Measurements from ENCODE around the gene MAP2K7.
A peak's percentile ranks its signal among the peaks of the same experiment; 100 is the strongest.
"Not testable (repeated sequence)": the region's sequence is repeated elsewhere in the genome, so short reads cannot be mapped to it uniquely, and the experiment has no call there.

Gene MAP2K7

GRCh38 chr19:7903244-7904073, at the start of gene MAP2K7:
TSS of gene MAP2K7 (plus strand) at chr19:7903877. CDS start at chr19:7903945, 68 bp downstream.
- DNase-seq: peak; percentile 96

DNA sequence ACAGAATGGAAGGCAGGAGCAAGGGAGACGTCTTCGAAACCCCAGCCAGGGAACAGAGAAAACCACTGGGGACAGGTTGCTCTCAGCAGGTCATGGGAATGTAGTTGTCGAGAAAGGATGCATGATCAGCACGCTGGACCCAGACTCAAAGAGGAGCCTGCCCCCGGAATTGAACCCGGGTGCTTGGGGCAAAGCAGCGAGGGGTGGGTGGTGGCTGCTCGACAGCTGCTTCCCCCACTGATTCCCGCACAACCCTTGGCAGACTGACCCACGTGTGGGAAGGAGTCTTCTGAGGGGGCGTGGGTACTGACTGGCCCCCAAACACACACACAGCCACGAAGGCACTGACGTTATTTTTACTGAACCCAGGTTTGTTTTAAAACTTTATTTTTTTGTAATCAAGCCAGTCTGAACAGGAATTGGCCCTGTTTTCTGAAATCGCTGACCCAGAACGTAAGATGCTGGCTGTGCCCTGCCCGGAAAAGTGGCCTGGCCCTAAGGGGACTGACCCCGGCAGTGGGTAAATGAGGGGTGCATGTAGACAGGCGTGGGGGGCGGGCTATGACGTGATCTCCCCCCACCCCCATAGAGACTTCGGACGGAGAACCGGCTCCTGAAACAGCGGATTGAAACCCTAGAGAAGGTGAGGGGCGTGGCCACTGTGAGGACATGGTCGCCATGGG, 48.1 kb upstream of the MAP2K7 start:
- DNase-seq: no peak

DNA sequence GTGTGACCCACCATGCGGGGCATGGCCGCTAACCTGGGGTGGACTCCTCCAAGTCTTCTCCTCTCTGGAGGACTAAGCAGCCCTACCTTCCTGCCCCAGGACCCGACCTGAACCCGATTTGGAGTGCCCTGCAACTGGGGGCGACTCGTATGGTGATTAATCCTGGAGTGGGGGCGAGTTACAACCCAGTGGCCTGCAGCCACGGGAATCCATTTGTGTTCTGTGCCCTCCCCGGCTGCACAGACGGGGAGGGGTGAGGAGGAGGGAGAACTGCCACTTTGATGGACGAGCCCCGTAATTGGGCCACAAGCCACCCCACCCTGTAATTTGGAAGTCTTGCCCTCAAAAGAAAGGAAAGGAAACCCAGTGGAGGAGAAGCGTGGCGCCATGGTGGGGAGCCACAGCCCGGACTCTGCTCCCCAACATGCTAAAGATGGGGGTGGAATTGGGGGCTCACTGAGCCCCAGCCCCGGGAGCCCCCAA, 47.5 kb upstream of the MAP2K7 start:
- DNase-seq: no peak

DNA sequence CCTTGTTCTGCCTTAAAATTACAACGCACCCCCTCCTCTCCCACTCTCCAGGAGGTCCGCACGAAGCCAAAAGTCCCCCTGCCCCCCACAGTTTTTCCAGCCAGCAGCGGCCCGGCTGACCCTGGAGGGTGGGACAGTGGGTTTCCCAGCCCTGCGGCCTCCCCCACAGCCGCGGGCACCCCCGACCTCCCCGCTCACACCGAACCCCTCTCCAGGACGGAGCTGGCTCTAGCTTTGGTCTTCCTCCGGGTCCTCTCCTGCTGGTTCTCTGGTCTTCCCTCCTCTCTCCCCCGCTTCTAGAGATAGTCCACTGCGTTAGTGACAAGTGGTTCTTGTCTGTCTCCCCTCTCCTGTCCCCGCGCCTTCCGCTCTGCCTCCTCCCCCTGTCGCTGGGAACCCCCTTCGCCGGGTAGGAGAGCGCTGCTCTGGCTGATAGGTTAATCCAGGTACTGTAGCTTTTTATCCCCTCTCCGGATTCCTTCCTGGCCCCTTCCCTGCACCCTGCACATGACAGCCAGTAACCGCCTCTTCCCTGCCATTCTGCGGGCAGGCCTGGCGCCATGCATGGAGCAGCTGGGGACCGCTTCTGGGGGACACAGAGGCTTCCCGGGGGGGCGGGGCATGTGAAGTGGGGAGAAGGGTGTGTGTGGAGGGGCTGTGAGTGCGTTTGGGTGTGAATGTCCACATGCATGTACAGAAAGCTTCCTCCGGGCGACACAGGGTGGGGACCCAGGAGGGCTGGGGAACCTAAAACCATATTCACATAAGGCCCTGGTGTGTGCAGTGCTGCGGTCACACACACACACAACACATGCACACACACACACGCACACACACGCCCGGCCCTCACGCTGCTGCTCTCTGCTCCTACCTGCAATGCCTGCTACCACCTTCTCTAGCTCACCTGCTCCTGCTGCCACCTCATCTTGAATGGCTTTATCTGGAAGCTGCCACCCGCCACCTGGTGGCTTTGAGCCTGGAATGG, 46.7 kb upstream of the MAP2K7 start:
- peak; percentile 36 for DNase-seq

DNA sequence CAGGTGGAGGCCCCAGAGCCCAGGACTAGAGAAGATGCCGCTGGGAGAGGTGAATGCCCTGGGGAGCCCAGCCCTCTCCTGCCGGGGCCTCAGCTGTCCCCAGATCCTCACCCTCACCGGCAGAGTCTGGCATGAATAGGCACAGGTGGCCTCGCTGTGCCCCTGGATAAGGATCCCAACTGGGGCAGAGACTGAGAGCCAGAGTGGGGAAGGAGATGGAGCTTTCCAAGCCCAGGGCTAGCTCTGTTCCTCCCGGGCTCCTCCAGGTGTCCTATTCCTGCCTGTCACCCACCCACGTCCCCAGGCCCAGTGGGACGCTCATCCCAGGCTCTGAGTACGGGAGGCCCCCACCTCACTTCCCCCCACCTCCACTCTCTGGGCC, 46.0 kb upstream of the MAP2K7 start:
- no peak for DNase-seq

DNA sequence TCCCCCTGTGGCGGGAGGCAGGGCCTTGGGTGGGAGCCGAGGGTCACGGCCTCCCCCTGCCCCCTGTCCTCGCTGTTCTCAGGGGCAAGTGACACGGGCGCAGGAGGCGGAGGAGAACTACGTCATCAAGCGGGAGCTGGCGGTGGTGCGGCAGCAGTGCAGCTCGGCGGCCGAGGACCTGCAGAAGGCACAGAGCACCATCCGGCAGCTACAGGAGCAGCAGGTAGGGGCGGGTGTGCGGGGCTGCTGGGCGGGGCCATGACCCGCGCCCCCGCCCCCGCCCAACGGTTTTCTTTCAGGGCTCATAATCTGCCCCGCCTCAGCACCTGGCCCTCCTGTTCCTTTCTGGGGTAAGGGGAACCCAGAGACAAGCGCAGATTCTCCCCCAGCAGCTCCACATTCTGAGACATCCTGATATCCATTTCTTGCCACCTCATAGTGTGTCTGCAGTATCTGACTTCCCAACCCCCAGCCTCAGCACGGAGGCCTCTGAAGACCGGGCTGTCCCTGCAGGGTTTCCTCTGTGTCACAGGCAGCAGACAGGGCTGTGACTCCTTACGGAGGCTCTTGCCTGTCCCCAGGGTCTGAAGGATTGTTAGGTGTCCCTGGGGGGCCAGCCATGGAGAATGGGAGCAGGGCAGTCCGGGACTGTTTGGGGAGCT, 45.4 kb upstream of the MAP2K7 start:
- peak; percentile 85 for DNase-seq

GRCh38 chr19:7859087-7859486, 44.6 kb upstream of the MAP2K7 start:
- not testable (repeated sequence) for DNase-seq

DNA sequence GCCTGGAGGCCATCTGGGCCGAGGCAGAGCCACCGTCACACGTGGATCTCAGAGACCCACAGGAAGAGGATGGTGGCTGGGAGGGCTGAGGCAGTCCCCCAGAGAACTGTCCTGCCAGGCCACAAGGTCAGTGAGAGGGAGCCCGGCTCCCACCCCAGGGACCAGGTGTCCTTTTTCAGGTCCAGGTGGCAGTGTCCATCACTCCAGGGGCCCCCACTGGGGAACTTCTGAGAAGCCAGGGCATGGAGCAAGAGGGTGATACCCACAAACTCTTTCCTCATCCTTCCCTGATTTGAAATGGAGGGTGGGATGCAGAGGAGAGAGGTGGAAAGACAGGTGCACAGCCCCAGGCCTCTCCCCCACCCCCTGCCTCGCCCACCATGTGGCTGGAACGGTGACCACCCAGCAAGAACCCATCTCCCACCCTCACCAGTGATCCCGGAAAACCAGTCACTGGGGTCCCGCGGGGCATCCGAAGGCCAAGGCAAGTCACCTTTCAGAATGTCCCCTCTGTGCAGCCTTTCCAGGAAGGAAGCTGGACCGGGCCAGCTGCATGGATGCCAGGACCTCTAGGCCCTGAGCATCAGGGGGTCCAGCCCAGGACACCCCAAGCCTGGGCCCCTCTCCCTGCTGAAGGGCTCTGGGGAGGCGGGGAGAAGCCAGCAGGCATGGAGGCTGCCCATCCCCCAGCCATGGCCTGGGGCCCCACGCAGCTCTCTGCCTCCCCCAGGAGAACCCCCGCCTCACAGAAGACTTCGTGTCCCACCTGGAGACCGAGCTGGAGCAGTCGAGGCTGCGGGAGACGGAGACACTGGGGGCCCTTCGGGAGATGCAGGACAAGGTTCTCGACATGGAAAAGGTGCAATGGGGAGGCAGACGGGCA, 43.6 kb upstream of the MAP2K7 start:
- DNase-seq: no peak

DNA sequence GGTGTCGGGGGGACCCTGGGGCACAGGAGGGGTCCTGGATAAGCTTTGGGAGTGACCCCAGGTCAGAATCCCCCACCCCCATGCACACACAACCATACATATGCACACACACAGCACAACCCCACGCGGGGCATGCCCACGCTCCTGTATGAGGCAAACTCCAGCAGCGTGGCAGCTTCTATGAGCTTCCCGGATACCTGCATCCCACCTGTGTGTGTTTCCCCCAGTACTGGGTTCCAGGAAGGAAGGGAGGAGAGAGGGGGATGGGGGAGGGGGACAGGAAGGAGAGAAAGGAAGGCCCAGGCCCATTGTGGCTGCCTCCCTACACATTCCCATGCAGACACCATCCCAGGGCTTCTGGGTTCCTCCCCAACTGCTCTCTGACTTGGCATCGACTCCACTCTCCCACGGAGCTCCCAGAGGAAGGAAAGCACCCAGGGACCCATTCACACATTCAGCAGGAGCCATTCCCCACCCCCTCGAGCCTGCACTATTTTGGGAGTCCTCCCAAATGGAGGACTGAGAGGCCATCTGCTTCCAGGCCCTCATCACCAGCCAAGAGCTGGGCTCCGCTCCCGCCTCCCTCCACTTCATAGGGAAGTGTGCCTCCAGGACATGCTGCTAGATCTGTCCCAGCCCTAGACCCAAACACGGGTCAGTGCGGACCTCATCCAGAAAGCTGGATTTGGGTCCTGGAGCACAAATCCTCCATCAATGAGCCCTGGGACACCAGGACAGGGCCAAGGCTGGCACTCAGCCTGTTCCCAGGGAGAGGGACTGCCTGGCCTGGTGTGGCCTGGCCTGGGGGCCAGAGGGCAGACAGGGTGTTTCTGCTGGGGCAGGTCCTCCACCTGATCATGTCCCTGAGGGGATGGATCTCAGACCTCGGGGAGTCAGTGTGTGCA, 42.7 kb upstream of the MAP2K7 start:
- DNase-seq: no peak

DNA sequence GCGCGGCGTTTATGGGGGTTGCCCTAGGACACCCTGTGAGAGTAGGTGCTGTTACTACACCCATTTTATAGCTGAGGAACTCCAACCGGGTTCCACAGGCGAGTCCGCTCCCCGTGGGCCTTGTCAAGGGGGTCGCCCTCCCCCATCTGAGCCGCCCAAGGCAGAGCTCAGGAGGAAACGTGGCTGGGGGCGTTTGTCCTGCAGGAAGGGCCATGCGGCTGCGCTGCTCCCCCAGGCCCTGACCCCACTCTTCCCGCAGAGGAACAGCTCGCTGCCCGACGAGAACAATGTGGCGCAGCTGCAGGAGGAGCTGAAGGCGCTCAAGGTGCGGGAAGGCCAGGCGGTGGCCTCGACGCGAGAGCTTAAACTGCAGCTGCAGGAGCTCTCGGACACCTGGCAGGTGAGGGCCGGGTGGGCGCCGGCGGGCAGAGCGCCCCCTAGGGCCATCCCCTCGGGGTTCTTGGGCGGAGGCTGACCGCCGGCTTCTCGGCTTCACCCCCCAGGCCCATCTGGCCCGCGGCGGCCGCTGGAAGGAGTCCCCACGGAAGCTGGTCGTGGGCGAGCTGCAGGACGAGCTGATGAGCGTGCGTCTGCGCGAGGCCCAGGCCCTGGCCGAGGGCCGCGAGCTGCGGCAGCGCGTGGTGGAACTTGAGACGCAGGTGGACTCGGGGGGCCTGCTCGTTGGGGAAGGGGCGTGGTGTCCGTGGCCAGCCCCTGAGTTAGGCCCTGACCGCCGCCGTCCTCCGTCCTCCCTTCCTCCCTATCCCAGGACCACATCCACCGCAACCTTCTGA, 41.9 kb upstream of the MAP2K7 start:
- no peak for DNase-seq

- DNase-seq: peak; percentile 21
These were observed 41.2 kb upstream of the MAP2K7 start for GRCh38 chr19:7862413-7862951.

DNA sequence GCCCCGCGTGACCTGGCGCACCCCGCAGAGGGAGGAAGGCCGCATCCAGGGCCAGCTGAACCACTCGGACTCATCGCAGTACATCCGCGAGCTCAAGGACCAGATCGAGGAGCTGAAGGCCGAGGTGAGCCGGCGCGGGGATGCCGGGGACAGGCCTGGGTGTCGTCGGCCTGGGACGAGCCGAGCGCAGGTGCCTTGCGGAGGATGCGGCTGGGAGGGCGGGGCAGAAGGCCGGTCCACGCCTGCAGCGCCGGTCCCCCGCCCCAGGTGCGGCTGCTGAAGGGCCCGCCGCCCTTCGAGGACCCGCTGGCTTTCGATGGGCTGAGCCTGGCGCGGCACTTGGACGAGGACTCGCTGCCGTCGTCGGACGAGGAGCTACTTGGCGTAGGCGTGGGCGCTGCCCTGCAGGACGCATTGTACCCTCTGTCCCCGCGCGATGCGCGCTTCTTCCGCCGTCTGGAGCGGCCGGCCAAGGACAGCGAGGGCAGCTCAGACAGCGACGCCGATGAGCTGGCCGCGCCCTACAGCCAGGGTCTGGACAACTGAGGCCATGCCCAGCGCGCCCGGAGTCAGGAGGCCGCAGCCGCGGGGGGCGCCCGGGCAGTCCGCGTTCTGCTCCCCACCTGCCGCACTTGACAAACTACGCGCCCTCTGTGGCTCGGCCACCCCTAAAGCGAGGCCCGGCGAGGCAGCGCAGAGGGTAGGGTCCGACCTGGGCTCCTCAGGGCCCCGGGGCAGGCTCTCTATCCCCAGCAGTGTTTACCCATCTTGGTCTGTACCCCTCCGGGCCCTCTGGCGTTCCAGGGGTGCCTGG, 40.3 kb upstream of the MAP2K7 start:
- no peak for DNase-seq

DNA sequence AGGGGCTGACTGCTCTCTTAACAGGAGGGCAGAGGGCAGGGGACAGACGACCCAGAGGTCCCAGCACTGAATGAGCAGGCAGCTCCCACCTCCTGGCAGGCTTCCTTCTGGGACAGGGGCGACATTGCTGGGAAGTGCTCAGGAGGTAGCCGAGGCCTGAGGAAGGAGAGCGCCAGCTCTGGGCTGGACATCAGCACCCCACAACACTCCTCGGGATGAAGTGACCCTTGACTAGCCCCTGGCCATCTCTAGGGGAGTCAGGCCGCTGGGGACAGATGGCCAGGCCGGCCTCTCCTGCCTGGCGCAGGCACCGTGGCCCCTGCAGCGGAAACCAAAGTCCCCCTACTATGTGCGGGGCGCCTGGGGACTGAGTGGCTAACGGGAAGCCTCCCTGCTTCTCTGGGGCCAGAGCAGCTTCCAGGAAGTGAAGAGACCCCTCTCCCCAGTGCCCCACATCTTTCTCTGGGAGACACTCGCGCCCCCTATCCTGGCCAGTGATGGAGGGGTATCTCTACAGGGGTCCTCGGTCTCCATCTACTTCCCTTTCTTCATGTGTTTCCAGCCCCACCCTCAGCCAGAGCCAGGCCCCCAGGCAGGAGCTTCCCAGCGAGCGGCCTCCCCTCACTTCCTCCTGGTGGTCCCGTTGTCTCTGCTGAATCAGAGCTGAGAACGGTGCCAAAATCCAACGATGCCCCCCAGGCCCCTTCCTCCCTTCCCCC, 39.5 kb upstream of the MAP2K7 start:
- DNase-seq: no peak

- DNase-seq: no peak
These were observed 39.0 kb upstream of the MAP2K7 start for GRCh38 chr19:7864690-7865074.

- no peak for DNase-seq
These were observed 38.3 kb upstream of the MAP2K7 start for GRCh38 chr19:7865262-7865911.

DNA sequence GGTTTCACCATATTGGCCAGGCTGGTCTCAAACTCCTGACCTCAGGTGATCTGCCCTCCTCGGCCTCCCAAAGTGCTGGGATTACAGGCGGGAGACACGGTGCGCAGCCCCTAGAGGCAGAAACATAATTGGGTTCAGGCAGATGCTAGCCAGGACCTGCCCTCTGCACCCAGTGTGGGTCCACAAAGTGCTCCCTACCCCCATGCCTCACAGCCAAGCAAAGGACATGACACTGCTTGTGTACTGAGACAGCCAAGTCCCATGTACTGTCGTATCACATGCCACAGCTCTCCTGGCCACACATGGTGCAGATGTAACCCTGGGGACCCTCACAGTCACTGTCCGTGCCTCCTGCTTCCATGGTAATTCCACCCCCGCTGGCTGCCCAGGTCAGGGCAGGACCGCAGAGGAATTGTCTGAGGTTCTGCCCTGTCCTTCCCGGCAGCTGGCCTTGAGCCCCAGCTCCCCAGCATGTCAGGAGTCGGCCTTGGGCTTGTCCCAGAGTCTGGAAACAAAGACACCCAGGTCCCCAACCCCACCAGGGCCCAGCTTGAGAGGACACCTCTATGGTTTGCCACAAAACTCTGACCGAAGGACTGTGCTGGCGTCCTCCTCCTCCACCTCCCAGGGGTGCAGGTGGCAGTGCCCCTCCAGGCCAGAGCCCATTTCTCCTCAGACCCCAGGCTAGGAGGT, 37.1 kb upstream of the MAP2K7 start:
- no peak for DNase-seq
